K562 (cell line): Measurements from ENCODE around the gene OPA1. TPM values are rescaled to one million over a fixed set of nuclear protein-coding genes. Genes with fewer than 3 reads are reported as not detected.

Experiments used
- ATAC-seq: fragments of 200-7000 bp; cut with Tn5 transposase; 3 replicates; pipeline ENCODE4 v1.9.1; 2020; ENCODE audit warnings: moderate library complexity
- BruUV-seq: library from RNA; stranded (reverse); fragments of 400-500 nt; replicated peaks from 2 replicates; lab custom pipeline; 2021; lab: Mats Ljungman, UMichigan
- CTCF ChIA-PET: fragments of 300-600 bp; formaldehyde crosslinking; extraction: SDS; loops from one replicate; lab custom pipeline; 2021; ENCODE audit warnings: low intra/inter-chr PET ratio; lab: Yijun Ruan, JAX
- POLR2A ChIA-PET: fragments of 300-600, 350-650 bp; sonication (Branson Sonifier 250); formaldehyde crosslinking; extraction: SDS; loops from one replicate; lab custom pipeline; 2021; ENCODE audit warnings: antibody characterized with exemption, inconsistent platforms; lab: Yijun Ruan, JAX
- DNase-seq, 4 experiments: peaks; one replicate each; pipeline versions ENCODE4 v3.0.0 to v3.0.0-alpha.2; 2011 to 2018; ENCODE audit warnings: low spot score in 3 of 4, mixed read lengths in 3 of 4; ENCODE audit errors: extremely low read depth in 1 of 4
- FAIRE-seq: peaks from 2 replicates; lab custom pipeline; 2011; peaks lifted over from hg19 to GRCh38; lab: Jason Lieb, UNC
- H2AFZ ChIP-seq: 2 replicates; pipeline ENCODE4 v1.6.0; 2011; ENCODE audit warnings: low read depth, low read length, control low read depth, inconsistent platforms
- H3K27ac ChIP-seq: fragments of 200-600 bp; 3 replicates; pipeline ENCODE4 v1.8.0; 2011; ENCODE audit warnings: low read depth, mild to moderate bottlenecking, control low read depth, inconsistent platforms, low read length, moderate library complexity, mixed read lengths; ENCODE audit errors: extremely low read depth
- H3K27me3 ChIP-seq, 2 experiments: fragments of 300-600 bp in 1 of 2; 2 replicates in 1 of 2; 3 replicates in 1 of 2; pipeline versions ENCODE4 v1.6.0 to v1.8.0; 2011; ENCODE audit warnings: inconsistent platforms in 2 of 2, low read length in 2 of 2, mild to moderate bottlenecking in 1 of 2, mixed read lengths in 1 of 2, moderate library complexity in 1 of 2; ENCODE audit not compliant: control insufficient read depth in 2 of 2, insufficient read depth in 2 of 2
- H3K36me3 ChIP-seq: fragments of 300-600 bp; 3 replicates; pipeline ENCODE4 v1.8.0; 2011; ENCODE audit warnings: mild to moderate bottlenecking, low read length, inconsistent platforms; ENCODE audit not compliant: control insufficient read depth, insufficient read depth
- H3K4me1 ChIP-seq, 2 experiments: fragments of 200-600 bp in 1 of 2; replicated peaks in 1 of 2; 2 replicates in 1 of 2; 3 replicates in 1 of 2; pipeline versions ENCODE4 v1.5.1 to v1.8.0; 2011; ENCODE audit warnings: inconsistent platforms in 2 of 2, low read length in 2 of 2, mild to moderate bottlenecking in 1 of 2, mixed read lengths in 1 of 2, moderate library complexity in 1 of 2; ENCODE audit not compliant: control insufficient read depth in 2 of 2, insufficient read depth in 2 of 2
- H3K4me2 ChIP-seq: 2 replicates; pipeline ENCODE4 v1.6.1; 2011; ENCODE audit warnings: low read length, control low read depth, inconsistent platforms, mixed read lengths; ENCODE audit not compliant: insufficient read depth
- H3K4me3 ChIP-seq: fragments of 200-600 bp; sonication (generic), shearing (Covaris generic); 2 replicates; pipeline ENCODE4 v1.5.1; 2016; ENCODE audit warnings: control low read depth, inconsistent platforms
- H3K79me2 ChIP-seq: fragments of 200-600 bp; 3 replicates; pipeline ENCODE4 v1.8.0; 2011; ENCODE audit warnings: low read length, inconsistent platforms; ENCODE audit not compliant: control insufficient read depth, insufficient read depth
- H3K9ac ChIP-seq, 2 experiments: 2 replicates each; pipeline versions ENCODE4 v1.6.0 to v1.6.1; 2011; ENCODE audit warnings: low read depth in 2 of 2, low read length in 2 of 2, control low read depth in 1 of 2, inconsistent platforms in 1 of 2, mild to moderate bottlenecking in 1 of 2, mixed read lengths in 1 of 2; ENCODE audit not compliant: insufficient read depth in 1 of 2
- H3K9me1 ChIP-seq: one replicate; pipeline ENCODE4 v1.6.0; 2011; ENCODE audit warnings: inconsistent platforms, mild to moderate bottlenecking, low read length, moderate library complexity; ENCODE audit not compliant: control insufficient read depth, insufficient read depth
- H3K9me3 ChIP-seq: replicated peaks from 2 replicates; pipeline ENCODE4 v1.5.1; 2011; ENCODE audit warnings: low read depth, low read length, inconsistent platforms; ENCODE audit not compliant: control insufficient read depth, insufficient read depth
- H4K20me1 ChIP-seq: replicated peaks from 2 replicates; pipeline ENCODE4 v1.6.1; 2011; ENCODE audit warnings: low read length, inconsistent platforms, mixed read lengths; ENCODE audit not compliant: control insufficient read depth, insufficient read depth
- ARID3A ChIP-seq: IDR thresholded peaks from 2 replicates; pipeline ENCODE4 v1.6.1; 2012; ENCODE audit warnings: low read depth, low read length, improper control_type of control experiment, borderline replicate concordance
- BHLHE40 ChIP-seq: IDR thresholded peaks from 2 replicates; pipeline ENCODE4 v1.6.1; 2011; ENCODE audit warnings: low read length, improper control_type of control experiment
- CBFA2T3 ChIP-seq: fragments of 450-650 bp; IDR thresholded peaks from 2 replicates; pipeline ENCODE4 v1.6.1; 2017
- LCOR ChIP-seq: sonication (generic); formaldehyde crosslinking; IDR thresholded peaks from 2 replicates; pipeline ENCODE4 v1.8.0; 2022; ENCODE audit warnings: mild to moderate bottlenecking, missing genetic modification reagents
- MITF ChIP-seq: IDR thresholded peaks from 2 replicates; pipeline ENCODE4 v1.6.1; 2014; ENCODE audit warnings: antibody characterized with exemption
- MTA2 ChIP-seq: fragments of 450-650 bp; IDR thresholded peaks from 2 replicates; pipeline ENCODE4 v1.6.1; 2016; ENCODE audit warnings: low read depth
- NONO ChIP-seq, 2 experiments: fragments of 200-400 bp in 1 of 2; fragments of 450-650 bp in 1 of 2; formaldehyde crosslinking in 1 of 2; IDR thresholded peaks; 2 replicates each; pipeline ENCODE4 v1.6.1; 2017; ENCODE audit warnings: low read depth in 2 of 2, mild to moderate bottlenecking in 2 of 2, moderate library complexity in 2 of 2, low read length in 1 of 2
- NR4A1 ChIP-seq, 2 experiments: fragments of 250-450 bp in 1 of 2; fragments of 450-650 bp in 1 of 2; sonication (Bioruptor Pico) in 1 of 2; IDR thresholded peaks; 2 replicates each; pipeline versions ENCODE4 v1.4.0 to v1.6.1; 2016 to 2020; ENCODE audit warnings: mild to moderate bottlenecking in 2 of 2, missing compliant biosample characterization in 1 of 2, missing genetic modification characterization in 1 of 2, moderate library complexity in 1 of 2
- PML ChIP-seq: IDR thresholded peaks from 2 replicates; pipeline ENCODE4 v1.6.1; 2012; ENCODE audit warnings: low read length, inconsistent platforms
- TAL1 ChIP-seq: fragments of 450-650 bp; IDR thresholded peaks from 2 replicates; pipeline ENCODE4 v1.6.1; 2016; ENCODE audit warnings: mild to moderate bottlenecking
- XRCC5 ChIP-seq: fragments of 200-400 bp; formaldehyde crosslinking; IDR thresholded peaks from 2 replicates; pipeline ENCODE4 v1.6.1; 2017; ENCODE audit warnings: low read depth, mild to moderate bottlenecking, low read length
- ZC3H8 ChIP-seq: fragments of 450-650 bp; IDR thresholded peaks from 2 replicates; pipeline ENCODE4 v1.6.1; 2017
- ZEB2 ChIP-seq: fragments of 450-650 bp; IDR thresholded peaks from 2 replicates; pipeline ENCODE4 v1.6.1; 2016
- ZNF197 ChIP-seq: fragments of 200-800 bp; sonication (Bioruptor generic); IDR thresholded peaks from 2 replicates; pipeline ENCODE4 v1.6.1; 2016; ENCODE audit warnings: low read depth, missing genetic modification characterization, missing compliant biosample characterization
- ZNF316 ChIP-seq: fragments of 450-650 bp; IDR thresholded peaks from 2 replicates; pipeline ENCODE4 v1.6.1; 2016
- WGBS: fragments of 100-300 bp; shearing (Covaris generic); methylation state at CpG from one replicate; pipeline ENCODE4 v1.1.6; 2016; ENCODE audit warnings: low coverage, mixed read lengths; ENCODE audit not compliant: insufficient coverage; ENCODE audit errors: missing lambda C conversion rate; 5-methylcytosine and 5-hydroxymethylcytosine counted together
- in situ Hi-C: fragments of 300-500 bp; cut with MboI; formaldehyde crosslinking; loops from 4 replicates; pipeline ENCODE4 v1.15.0; 2018; ENCODE audit warnings: inconsistent platforms, mixed read lengths
- intact Hi-C: fragments of 100-400 bp; cut with micrococcal nuclease; formaldehyde crosslinking; loops from 2 replicates; pipeline ENCODE4 v1.14.2; 2022
- polyA plus RNA-seq, 8 experiments: library from polyadenylated mRNA; depleted of rRNA in 4 of 8; stranded (reverse) in 5 of 8; unstranded in 3 of 8; fragments of >200 nt; fragmentation: Nextera tagmentation in 2 of 8; fragmentation: Illumina TruSeq in 1 of 8; extraction: Ambion mirVana in 2 of 8; extraction: Trizol in 1 of 8; gene quantifications; 2 replicates each; pipeline versions ENCODE4 v1.2.1 to v1.2.3, GENCODE V29; 2011 to 2014; ENCODE audit warnings: inconsistent platforms in 1 of 8, missing spikeins in 1 of 8
- total RNA-seq, 7 experiments: library from RNA; depleted of rRNA in 6 of 7; stranded (reverse); fragments of >200 nt in 6 of 7; fragmentation: Illumina TruSeq in 2 of 7; extraction: Trizol in 2 of 7; gene quantifications; 2 replicates each; pipeline versions ENCODE4 v1.2.1 to v1.2.3, GENCODE V29; 2011 to 2021; ENCODE audit warnings: low replicate concordance in 1 of 7
- TF ChIP-seq, protein P1 (sequence below): fragments of 250-450 bp; sonication (Bioruptor Pico); IDR thresholded peaks from 2 replicates; pipeline ENCODE4 v1.4.0; 2020; ENCODE audit warnings: mild to moderate bottlenecking, moderate library complexity, borderline replicate concordance

The OPA1 gene
- total and polyA plus RNA-seq, 9 of the 15 experiments (the other 6 are each of a cell fraction or from before 2014, with no cell fraction given) = 19.7 to 127 (median 94.7) TPM

GRCh38 chr3:193660171-193660570 lies 67.2 kb downstream of the OPA1 start:
- Histone ChIP-seq H3K4me2 (no peak overlapping the region; the same call in 1 of the 2 replicates), H4K20me1 (no peaks in the 10 kb centered on the region), H3K9me3 (no peaks in the 10 kb centered on the region), H3K27me3 (no peaks in the 10 kb centered on the region), H3K4me3 (no peak overlapping the region), H3K9me1 (no peaks in the 10 kb centered on the region), H2AFZ (no peak overlapping the region), H3K27ac (peak overlapping the region; percentile 86; the same call in 2 of the 3 replicates), H3K4me1 (peaks cover 4 to 67% of the 10 kb centered on the region in 2 experiments), H3K36me3 (peaks cover 86% of the 10 kb centered on the region), H3K9ac (peak overlapping the region in 1 of 2 experiments; percentile 36; a peak in 1 of 4 replicates), H3K79me2 (peaks cover 8% of the 10 kb centered on the region; the same call in 2 of the 3 replicates)
- in situ Hi-C loops = no loop called here
- ATAC-seq (no peak), DNase-seq (no peak), FAIRE-seq (no peak)
- BruUV-seq = no TSS peak
- intact Hi-C loops = loop anchor here (1.0 to 10.0 kb wide), 4 partner anchors 67 to 657 kb away; partner anchors contain the start of genes HES1 and OPA1
- CTCF ChIA-PET = no interaction called here
- WGBS = 0% methylated on average over 1 of the region's 1 CpG
- POLR2A ChIA-PET = interaction anchor here (0.5 to 1.9 kb wide), 7 partner anchors 9 to 668 kb away, joined by 3 to 5 read pairs (median 5); no protein-coding TSS in a partner anchor
- TF ChIP-seq MTA2 = no peak
- TF ChIP-seq, protein P1, sequence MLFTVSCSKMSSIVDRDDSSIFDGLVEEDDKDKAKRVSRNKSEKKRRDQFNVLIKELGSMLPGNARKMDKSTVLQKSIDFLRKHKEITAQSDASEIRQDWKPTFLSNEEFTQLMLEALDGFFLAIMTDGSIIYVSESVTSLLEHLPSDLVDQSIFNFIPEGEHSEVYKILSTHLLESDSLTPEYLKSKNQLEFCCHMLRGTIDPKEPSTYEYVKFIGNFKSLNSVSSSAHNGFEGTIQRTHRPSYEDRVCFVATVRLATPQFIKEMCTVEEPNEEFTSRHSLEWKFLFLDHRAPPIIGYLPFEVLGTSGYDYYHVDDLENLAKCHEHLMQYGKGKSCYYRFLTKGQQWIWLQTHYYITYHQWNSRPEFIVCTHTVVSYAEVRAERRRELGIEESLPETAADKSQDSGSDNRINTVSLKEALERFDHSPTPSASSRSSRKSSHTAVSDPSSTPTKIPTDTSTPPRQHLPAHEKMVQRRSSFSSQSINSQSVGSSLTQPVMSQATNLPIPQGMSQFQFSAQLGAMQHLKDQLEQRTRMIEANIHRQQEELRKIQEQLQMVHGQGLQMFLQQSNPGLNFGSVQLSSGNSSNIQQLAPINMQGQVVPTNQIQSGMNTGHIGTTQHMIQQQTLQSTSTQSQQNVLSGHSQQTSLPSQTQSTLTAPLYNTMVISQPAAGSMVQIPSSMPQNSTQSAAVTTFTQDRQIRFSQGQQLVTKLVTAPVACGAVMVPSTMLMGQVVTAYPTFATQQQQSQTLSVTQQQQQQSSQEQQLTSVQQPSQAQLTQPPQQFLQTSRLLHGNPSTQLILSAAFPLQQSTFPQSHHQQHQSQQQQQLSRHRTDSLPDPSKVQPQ (CRISPR knock-in tag) = no peak
- no peak for TF ChIP-seq LCOR (CRISPR knock-in tag)
- TF ChIP-seq ZNF197 = no peak
- 0 out of 2 replicates have a peak, but pooled peaks have one; percentile 32 for TF ChIP-seq ZEB2
- no peak for TF ChIP-seq CBFA2T3
- TF ChIP-seq ARID3A = 0 out of 2 replicates have a peak, but pooled peaks have one; percentile 44
- TF ChIP-seq PML = no peak
- TF ChIP-seq ZC3H8 = no peak
- TF ChIP-seq NR4A1 (CRISPR knock-in tag; IDR thresholded peaks at IDR 0.05) = no peak
- TF ChIP-seq NR4A1 (tag; IDR thresholded peaks at IDR 0.05) = no peak
- TF ChIP-seq MITF = no peak
- TF ChIP-seq TAL1 = no peak
- no peak for TF ChIP-seq ZNF316
- TF ChIP-seq NONO (IDR thresholded peaks at IDR 0.05; ENCODE audit: low read depth in 2 of 2, low read length in 1 of 2) = no peak
- TF ChIP-seq BHLHE40 = no peak
- TF ChIP-seq XRCC5 = no peak
